IPS-20b (cell line): Measurements from ENCODE around the gene ABHD6.
A peak's percentile ranks its signal among the peaks of the same experiment; 100 is the strongest.
"Not testable (repeated sequence)": the region's sequence is repeated elsewhere in the genome, so short reads cannot be mapped to it uniquely, and the experiment has no call there.

Experiments
- H3K27ac ChIP-seq: one replicate; pipeline ENCODE4 v1.5.1; 2013; ENCODE audit warnings: low read length
- H3K27me3 ChIP-seq: 2 replicates; pipeline ENCODE4 v1.6.1; 2013; ENCODE audit warnings: mild to moderate bottlenecking, low read length, inconsistent platforms; ENCODE audit not compliant: insufficient read depth
- H3K36me3 ChIP-seq: 2 replicates; pipeline ENCODE4 v1.6.1; 2013; ENCODE audit warnings: low read depth, mild to moderate bottlenecking, inconsistent platforms, low read length, moderate library complexity; ENCODE audit not compliant: insufficient read depth
- H3K4me1 ChIP-seq: 2 replicates; pipeline ENCODE4 v1.6.1; 2013; ENCODE audit warnings: mild to moderate bottlenecking, control low read depth, inconsistent platforms, low read length, moderate library complexity; ENCODE audit not compliant: insufficient read depth
- H3K4me3 ChIP-seq: 2 replicates; pipeline ENCODE4 v1.5.1; 2013; ENCODE audit warnings: mild to moderate bottlenecking, low read length, inconsistent platforms
- H3K9ac ChIP-seq: 2 replicates; pipeline ENCODE4 v1.6.1; 2013; ENCODE audit warnings: low read depth, mild to moderate bottlenecking, inconsistent platforms, low read length, moderate library complexity
- H3K9me3 ChIP-seq: 2 replicates; pipeline ENCODE4 v1.6.1; 2013; ENCODE audit warnings: mild to moderate bottlenecking, low read depth, low read length, inconsistent platforms; ENCODE audit not compliant: insufficient read depth

Gene ABHD6

DNA sequence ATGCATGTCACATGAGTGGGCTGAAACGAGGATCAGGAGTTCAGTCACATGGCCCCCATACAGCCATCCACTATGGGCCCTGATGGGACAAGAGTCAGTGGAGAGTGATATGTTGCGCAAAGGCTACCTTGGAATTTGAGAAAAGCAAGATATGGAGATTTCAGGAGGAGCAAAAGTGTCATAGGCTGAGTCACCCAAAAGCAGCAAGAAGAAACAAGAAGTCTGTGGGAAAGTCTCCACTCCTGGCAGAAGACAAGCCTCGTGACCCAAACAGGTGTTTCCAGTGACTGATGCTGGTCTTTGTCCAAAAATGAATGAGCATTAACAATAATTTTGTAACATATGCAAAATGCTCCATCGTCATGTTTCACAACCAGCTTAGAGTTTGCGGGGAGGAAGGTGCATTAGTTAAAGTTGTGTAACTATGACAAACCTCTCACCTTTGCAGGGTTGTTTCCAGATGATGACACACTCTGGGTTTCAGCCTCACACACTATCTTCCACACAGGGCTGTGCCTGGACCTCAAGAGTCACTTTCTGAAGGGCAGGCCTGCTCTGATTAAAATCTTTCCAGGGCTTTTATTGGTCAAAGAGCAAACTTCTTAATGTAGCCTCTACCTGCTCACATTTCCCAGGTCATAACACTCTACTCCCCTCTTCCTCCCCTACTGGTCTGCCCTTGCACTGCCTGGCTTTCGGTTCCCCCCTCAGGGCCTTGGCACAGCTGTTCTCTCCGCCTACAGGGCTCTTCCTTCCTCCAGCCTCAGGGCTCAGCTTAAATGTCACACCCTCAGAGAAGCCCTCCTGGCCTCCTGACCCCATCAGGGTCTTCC is 22.9 kb upstream of the ABHD6 start:
- Histone ChIP-seq H3K4me3 (no peak overlapping the region), H3K9ac (no peak overlapping the region), H3K36me3 (no peaks in the 10 kb centered on the region)

DNA sequence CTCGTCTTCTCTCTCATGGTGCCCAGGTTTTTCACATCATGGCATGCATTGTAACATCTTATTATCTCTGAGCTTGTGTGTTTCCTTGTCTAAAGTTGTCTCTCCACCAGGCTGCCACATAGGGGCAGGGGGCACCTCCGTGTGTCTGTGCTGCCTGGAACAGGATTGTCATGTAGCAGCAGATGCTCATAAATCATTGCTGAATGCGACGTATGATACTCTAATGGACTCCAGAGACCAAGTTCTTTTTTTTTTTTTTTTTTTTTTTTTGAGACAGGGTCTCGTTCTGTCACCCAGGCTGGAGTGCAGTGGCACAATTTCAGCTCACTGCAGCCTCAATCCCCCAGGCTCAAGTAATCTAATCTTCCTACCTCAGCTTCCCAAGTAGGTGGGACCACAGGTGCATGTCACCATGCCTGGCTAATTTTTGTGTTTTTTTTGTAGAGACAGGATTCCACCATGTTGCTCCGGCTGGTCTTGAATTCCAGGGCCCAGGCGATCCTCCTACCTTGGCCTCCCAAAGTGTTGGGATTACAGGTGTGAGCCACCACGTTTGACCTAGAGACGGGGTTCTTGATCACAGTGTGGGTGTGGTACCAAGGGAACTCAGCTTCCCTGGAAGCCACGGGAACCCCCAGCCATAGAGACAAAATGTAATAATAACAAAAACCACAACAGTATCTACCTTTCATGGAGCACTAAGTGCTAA is 22.1 kb upstream of the ABHD6 start:
- H3K27ac ChIP-seq = no peak overlapping the region
- H3K27me3 ChIP-seq = no peaks in the 10 kb centered on the region
- H3K9ac ChIP-seq = no peak overlapping the region
- peaks cover 4% of the 10 kb centered on the region; the same call in 1 of the 2 replicates for H3K4me1 ChIP-seq
- no peaks in the 10 kb centered on the region for H3K36me3 ChIP-seq
- H3K4me3 ChIP-seq = no peak overlapping the region
- H3K9me3 ChIP-seq = no peaks in the 10 kb centered on the region

More for the DNA sequence above, 22.9 kb upstream of the ABHD6 start:
- no peaks in the 10 kb centered on the region for H3K9me3 ChIP-seq
- H3K4me1 ChIP-seq = peaks cover 4% of the 10 kb centered on the region; the same call in 1 of the 2 replicates
- no peak overlapping the region for H3K27ac ChIP-seq
- H3K27me3 ChIP-seq = no peaks in the 10 kb centered on the region

DNA sequence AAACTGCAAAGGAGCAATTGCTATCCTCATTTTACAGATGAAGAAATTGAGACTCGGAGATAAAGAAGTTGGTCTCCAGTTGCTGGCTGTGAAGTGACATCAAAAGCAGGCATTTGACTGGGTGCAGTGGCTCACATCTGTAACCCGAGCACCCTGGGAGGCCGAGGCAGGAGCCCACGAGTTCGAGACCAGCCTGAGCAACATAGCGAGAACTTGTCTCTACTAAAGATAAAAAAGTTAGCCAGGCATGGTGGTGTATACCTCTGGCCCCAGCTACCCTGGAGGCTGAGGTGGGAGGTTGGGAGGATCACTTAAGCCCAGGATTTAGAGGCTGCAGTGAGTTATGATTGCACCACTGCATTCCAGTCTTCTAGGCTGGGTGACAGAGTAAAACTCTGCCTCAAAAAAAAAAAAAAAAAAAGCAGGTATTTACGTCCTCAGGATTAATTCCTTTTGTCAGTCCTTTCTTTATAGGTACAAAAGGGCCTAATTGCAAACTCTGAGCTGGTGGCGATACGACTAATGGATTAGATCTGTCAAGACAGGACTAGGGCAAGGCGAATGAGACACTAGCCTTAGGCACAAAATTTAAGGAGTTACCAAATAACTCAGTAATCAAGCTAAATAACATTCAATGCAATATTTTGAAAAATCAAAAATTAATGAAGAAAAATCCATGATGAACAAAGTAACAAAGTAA is 20.9 kb upstream of the ABHD6 start:
- Histone ChIP-seq H3K4me1 (peaks cover 4% of the 10 kb centered on the region; the same call in 1 of the 2 replicates), H3K27ac (no peak overlapping the region), H3K4me3 (no peak overlapping the region), H3K27me3 (no peaks in the 10 kb centered on the region), H3K36me3 (no peaks in the 10 kb centered on the region), H3K9me3 (no peaks in the 10 kb centered on the region), H3K9ac (no peak overlapping the region)

DNA sequence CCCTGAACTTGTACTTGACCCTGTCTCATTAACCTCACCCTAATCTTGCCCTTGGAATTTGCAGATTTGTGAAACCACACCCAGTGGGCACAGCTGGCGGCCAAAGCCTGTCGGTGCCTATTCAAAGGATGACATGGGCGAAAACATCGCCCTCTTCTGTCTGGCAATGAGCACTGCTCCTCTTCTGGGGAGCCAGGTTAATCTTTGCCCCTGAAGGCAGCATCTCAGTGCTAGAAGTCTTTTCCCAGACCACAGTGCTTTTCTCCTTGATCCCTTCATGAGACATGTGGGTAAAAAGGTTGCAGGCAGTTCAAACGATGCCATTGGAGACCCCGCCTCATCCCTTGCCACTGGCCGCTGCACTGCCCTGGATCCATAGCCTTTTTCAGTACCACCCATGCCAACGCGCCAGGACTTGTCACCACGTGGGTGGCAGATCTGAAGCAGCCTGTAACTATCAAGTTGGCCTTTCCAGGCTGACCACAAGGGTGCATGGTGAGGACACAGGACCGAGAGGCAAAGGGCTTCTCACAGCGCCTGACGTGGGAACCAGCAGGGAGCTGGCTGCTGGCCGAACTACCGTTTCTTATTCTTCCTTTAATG is 20.3 kb upstream of the ABHD6 start:
- Histone ChIP-seq H3K4me3 (peak overlapping the region; percentile 31; the same call in 1 of the 2 replicates), H3K36me3 (no peaks in the 10 kb centered on the region), H3K4me1 (peaks cover 4% of the 10 kb centered on the region; the same call in 1 of the 2 replicates), H3K9ac (no peak overlapping the region), H3K9me3 (no peaks in the 10 kb centered on the region), H3K27me3 (no peaks in the 10 kb centered on the region), H3K27ac (no peak overlapping the region)

DNA sequence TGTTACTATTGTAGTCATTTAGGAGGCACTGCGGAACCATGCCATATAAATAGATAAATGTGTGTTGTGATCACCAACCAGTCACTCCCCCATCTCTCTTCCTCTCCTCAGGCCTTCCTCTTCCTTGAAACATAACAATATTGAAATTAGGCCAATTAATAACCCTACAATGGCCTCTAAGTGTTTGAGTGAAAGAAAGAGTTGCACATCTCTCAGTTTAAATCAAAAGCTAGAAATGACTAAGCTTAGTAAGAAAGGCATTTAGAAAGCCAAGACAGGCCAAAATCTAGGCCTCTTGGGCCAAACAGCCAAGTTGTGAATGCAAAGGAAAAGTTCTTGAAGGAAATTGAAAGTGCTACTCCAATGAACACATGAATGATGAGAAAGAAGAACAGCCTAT is 18.7 kb upstream of the ABHD6 start:
- Histone ChIP-seq H3K4me1 (peaks cover 4% of the 10 kb centered on the region; the same call in 1 of the 2 replicates), H3K27me3 (no peaks in the 10 kb centered on the region), H3K4me3 (no peak overlapping the region), H3K9me3 (no peaks in the 10 kb centered on the region), H3K9ac (no peak overlapping the region), H3K36me3 (no peaks in the 10 kb centered on the region), H3K27ac (no peak overlapping the region)

DNA sequence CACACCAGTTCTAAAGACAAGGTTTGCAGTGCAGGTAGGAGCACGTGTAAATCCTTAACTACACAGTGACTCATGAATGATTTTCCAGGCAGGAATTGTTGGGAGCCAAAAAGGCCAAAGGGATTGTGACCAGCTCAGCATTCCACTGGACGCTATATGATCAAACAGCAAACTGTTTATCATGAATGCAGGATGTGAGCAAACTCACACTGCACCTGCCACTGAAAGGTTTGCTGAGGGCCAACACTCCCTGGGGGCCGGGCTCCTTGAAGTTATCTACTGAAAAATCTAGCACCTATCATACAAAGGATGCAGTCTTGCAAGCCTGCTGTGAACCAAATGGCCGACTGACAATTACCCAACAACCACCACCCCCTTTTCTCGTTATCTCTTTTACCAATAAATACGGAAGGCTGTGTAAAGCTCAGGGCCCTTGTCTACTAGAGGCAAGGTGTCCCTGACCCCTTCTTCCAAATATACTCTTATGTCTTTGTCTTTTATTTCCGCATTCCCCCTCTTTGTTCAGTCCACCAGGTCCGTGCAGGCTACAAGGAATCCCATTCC is 15.3 kb upstream of the ABHD6 start:
- Histone ChIP-seq H3K27ac (no peak overlapping the region), H3K9ac (no peak overlapping the region), H3K4me1 (no peaks in the 10 kb centered on the region), H3K9me3 (no peaks in the 10 kb centered on the region), H3K36me3 (no peaks in the 10 kb centered on the region), H3K27me3 (no peaks in the 10 kb centered on the region), H3K4me3 (no peak overlapping the region)

DNA sequence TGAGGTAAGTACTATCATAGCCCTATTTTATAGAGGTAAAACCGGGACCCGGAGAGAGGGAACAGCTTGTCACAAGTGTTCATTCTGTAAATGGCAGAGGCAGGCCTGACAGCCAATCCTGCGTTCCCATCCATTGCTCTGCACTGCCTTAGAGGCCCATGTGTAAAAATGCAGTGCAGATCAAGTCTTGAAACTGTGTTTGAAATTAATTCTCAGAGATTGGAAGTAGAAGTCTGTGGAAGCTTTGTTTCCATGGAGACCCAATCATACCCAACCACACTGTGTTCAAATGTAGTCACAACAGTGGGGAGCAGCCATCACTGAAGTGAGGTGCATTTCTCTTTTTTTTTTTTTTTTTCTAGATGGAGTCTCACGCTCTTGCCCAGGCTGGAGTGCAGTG is 13.7 kb upstream of the ABHD6 start:
- H3K27me3 ChIP-seq = no peaks in the 10 kb centered on the region
- H3K4me3 ChIP-seq = no peak overlapping the region
- no peaks in the 10 kb centered on the region for H3K36me3 ChIP-seq
- H3K9me3 ChIP-seq = no peaks in the 10 kb centered on the region
- no peaks in the 10 kb centered on the region for H3K4me1 ChIP-seq
- no peak overlapping the region for H3K27ac ChIP-seq
- H3K9ac ChIP-seq = no peak overlapping the region

DNA sequence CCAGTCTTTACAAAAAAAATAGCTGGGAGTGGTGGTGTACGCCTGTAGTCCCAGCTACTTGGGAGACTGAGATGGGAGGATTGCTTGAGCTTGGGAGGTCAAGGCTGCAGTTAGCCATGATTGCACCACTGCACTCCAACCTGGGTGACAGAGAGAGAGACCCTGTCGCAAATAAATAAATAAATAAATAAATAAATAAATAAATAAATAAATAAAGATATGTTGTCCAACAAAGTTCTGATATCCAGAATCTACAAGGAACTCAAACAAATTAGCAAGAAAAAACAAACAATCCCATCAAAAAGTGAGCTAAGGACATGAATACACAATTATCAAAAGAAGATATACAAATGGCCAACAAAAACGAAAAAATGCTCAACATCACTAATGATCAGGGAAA is 9.7 kb upstream of the ABHD6 start:
- H3K36me3 ChIP-seq, H3K27me3 ChIP-seq, H3K4me3 ChIP-seq, H3K9me3 ChIP-seq, H3K27ac ChIP-seq, H3K4me1 ChIP-seq, H3K9ac ChIP-seq: not testable (repeated sequence)

DNA sequence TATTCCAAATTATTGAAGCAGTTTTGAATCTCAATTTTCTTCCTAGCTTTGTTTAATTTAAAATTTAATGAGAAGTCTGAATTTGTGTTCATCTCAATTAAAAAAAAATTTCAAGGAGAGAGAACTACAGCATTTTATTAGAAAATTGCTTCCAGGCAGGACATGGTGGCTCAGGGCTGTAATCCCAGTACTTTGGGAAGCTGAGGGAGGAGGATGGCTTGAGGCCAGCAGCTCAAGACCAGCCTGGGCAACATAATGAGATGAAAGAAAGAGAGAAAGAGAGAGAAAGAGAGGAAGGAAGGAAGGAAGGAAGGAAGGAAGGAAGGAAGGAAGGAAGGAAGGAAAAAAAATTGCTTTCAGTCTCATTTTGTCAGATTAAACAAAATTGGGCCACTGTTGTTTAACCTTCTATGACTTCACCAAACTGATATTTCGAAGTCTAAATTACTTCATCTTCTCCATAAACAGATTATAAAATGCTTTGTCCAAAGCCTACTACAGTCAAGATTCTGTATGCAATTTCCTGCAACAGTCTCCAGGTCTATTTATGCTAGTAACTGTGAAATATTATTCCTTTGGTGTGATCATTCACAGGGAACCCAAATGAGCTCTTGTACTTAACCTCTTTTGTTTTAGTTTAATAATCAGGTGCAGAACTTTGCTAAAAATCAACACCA is 6.6 kb upstream of the ABHD6 start:
- no peak overlapping the region for H3K4me3 ChIP-seq
- H3K27ac ChIP-seq = no peak overlapping the region
- no peaks in the 10 kb centered on the region for H3K9me3 ChIP-seq
- H3K36me3 ChIP-seq = no peaks in the 10 kb centered on the region
- H3K4me1 ChIP-seq = no peaks in the 10 kb centered on the region
- no peak overlapping the region for H3K9ac ChIP-seq
- peaks cover 35% of the 10 kb centered on the region for H3K27me3 ChIP-seq

DNA sequence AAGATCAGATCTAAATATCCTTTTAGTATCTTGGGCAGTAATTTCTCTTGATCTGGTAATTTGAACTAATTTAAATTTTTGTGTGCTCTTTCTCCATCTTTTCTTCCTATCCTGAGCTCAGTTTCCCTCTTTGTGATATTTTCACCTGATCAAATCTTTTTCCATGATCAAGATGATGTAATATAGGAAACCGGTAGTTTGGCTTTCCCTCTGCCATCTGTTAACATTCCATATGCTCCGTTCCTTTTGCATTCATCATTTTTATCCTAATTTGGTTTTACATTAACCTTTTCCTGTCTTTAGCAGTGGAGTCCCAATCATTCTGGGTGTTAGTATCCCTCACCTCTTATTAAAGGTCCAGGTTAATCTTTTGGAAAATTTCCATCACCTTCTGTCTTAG is 5.9 kb upstream of the ABHD6 start:
- Histone ChIP-seq H3K27ac (no peak overlapping the region), H3K27me3 (peaks cover 42% of the 10 kb centered on the region), H3K4me3 (no peak overlapping the region), H3K9me3 (no peaks in the 10 kb centered on the region), H3K4me1 (no peaks in the 10 kb centered on the region), H3K36me3 (no peaks in the 10 kb centered on the region), H3K9ac (no peak overlapping the region)

DNA sequence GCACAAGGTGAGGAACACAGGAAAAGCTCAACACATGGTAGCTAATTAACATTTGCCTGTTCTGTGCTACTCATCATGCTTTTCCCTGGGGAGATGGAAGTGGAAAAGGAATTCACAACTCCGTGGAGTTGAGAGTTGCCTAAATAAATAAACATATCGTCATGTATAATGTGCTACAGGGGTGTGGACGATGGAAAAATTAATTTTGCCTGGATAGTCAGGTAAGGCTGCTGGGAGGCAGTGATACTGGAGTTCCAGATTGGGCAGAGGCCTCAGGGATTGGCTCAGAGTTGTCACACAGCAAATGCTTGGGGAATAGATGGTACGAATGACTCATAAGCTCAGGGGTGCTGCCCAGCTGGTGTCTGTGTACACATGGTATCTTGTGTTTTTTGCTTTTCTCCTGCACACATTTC is 3.1 kb upstream of the ABHD6 start:
- no peak overlapping the region for H3K9ac ChIP-seq
- no peak overlapping the region for H3K4me3 ChIP-seq
- H3K36me3 ChIP-seq = no peaks in the 10 kb centered on the region
- H3K27ac ChIP-seq = no peak overlapping the region
- peaks cover 62% of the 10 kb centered on the region for H3K27me3 ChIP-seq
- H3K9me3 ChIP-seq = no peaks in the 10 kb centered on the region
- H3K4me1 ChIP-seq = no peaks in the 10 kb centered on the region
